Uterus (tissue), 4 donors: Measurements from ENCODE around the gene PREB. TPM values are rescaled to one million over a fixed set of nuclear protein-coding genes. Genes with fewer than 3 reads are reported as not detected.
A peak's percentile ranks its signal among the peaks of the same experiment; 100 is the strongest.

ENCODE experiments used
- DNase-seq, 2 donors: peaks; one replicate each; pipeline ENCODE4 v3.0.0-alpha.2; 2019 to 2020
- H3K27ac ChIP-seq, 2 donors: fragments of 200-600 bp; sonication (generic); 1 replicate in 1 of 2; 2 replicates in 1 of 2; pipeline ENCODE4 v1.5.1; 2016 to 2018
- H3K27me3 ChIP-seq, 2 donors: fragments of 200-600 bp; sonication (generic); one replicate each; pipeline ENCODE4 v1.5.1; 2018 to 2019; ENCODE audit warnings: control low read depth in 1 of 2
- H3K36me3 ChIP-seq, 2 donors: fragments of 200-600 bp; sonication (generic); one replicate each; pipeline ENCODE4 v1.5.1; 2019; ENCODE audit warnings: control low read depth in 1 of 2
- H3K4me1 ChIP-seq, 2 donors: fragments of 200-600 bp; sonication (generic); one replicate each; pipeline ENCODE4 v1.5.1; 2018 to 2019; ENCODE audit warnings: control low read depth in 1 of 2
- H3K4me3 ChIP-seq, 2 donors: fragments of 200-600 bp; sonication (generic); 1 replicate in 1 of 2; 2 replicates in 1 of 2; pipeline ENCODE4 v1.5.1; 2018 to 2019; ENCODE audit warnings: mild to moderate bottlenecking in 1 of 2
- H3K9me3 ChIP-seq, 2 donors: fragments of 200-600 bp; sonication (generic); one replicate each; pipeline ENCODE4 v1.5.1; 2019; ENCODE audit warnings: control low read depth in 1 of 2
- CTCF ChIP-seq, 4 experiments: fragments of 200-600 bp in 2 of 4; fragments of 450-650 bp in 2 of 4; sonication (generic) in 2 of 4; IDR thresholded peaks; one replicate each; pipeline ENCODE4 v1.5.1; 2016 to 2019; ENCODE audit warnings: antibody characterized with exemption in 4 of 4, mild to moderate bottlenecking in 2 of 4, moderate library complexity in 1 of 4
- POLR2A ChIP-seq, 2 donors: fragments of 450-650 bp; IDR thresholded peaks; one replicate each; pipeline ENCODE4 v1.6.1; 2016; ENCODE audit warnings: antibody characterized with exemption in 2 of 2, mild to moderate bottlenecking in 1 of 2, moderate library complexity in 1 of 2
- intact Hi-C: fragments of 100-400 bp; cut with DNase I; formaldehyde crosslinking; loops from one replicate; pipeline ENCODE4 v1.15.1; 2023; ENCODE audit warnings: low total_unique reads
- total RNA-seq, 4 donors: library from RNA; depleted of rRNA in 3 of 4; stranded (reverse); fragments of >200 nt in 3 of 4; gene quantifications; one replicate each; pipeline versions ENCODE4 v1.1.0 to v1.2.4, GENCODE V29; 2014 to 2023
- donor health status: DM: yes; HTN: yes; CAD: no.

Gene PREB
- total RNA-seq, 4 donors from 2014 or later = 37.7 to 91.0 (median 62.9) TPM

- Histone ChIP-seq H3K4me1 (peaks cover 0 to 12% of the 10 kb centered on the region in 2 donors), H3K27ac (no peak overlapping the region), H3K27me3 (no peaks in the 10 kb centered on the region), H3K36me3 (no peaks in the 10 kb centered on the region), H3K9me3 (no peaks in the 10 kb centered on the region), H3K4me3 (no peak overlapping the region)
- TF ChIP-seq CTCF (IDR thresholded peaks at IDR 0.05) (no peak), POLR2A (IDR thresholded peaks at IDR 0.05) (no peak)
- intact Hi-C loops = loop anchor here (10.0 kb wide), 1 partner anchor 57 kb away; no protein-coding TSS in a partner anchor
- DNase-seq = no peak
Measured at GRCh38 chr2:27137322-27137935, 3.0 kb upstream of the PREB start.

GRCh38 chr2:27136751-27137150 is 2.3 kb upstream of the PREB start:
- Histone ChIP-seq H3K27me3 (no peaks in the 10 kb centered on the region), H3K4me3 (no peak overlapping the region), H3K4me1 (peaks cover 0 to 12% of the 10 kb centered on the region in 2 donors), H3K36me3 (no peaks in the 10 kb centered on the region), H3K9me3 (no peaks in the 10 kb centered on the region), H3K27ac (no peak overlapping the region)
- TF ChIP-seq POLR2A (IDR thresholded peaks at IDR 0.05) = no peak
- no peak for TF ChIP-seq CTCF (IDR thresholded peaks at IDR 0.05)
- intact Hi-C loops = loop anchor here (10.0 kb wide), 1 partner anchor 58 kb away; no protein-coding TSS in a partner anchor
- no peak for DNase-seq

- Histone ChIP-seq H3K36me3 (no peaks in the 10 kb centered on the region), H3K9me3 (no peaks in the 10 kb centered on the region), H3K4me3 (no peak overlapping the region), H3K27me3 (no peaks in the 10 kb centered on the region), H3K27ac (no peak overlapping the region), H3K4me1 (peaks cover 0 to 12% of the 10 kb centered on the region in 2 donors)
- intact Hi-C loops = loop anchor here (10.0 kb wide), 1 partner anchor 59 kb away; no protein-coding TSS in a partner anchor
- DNase-seq = no peak
- TF ChIP-seq CTCF (IDR thresholded peaks at IDR 0.05) (no peak), POLR2A (IDR thresholded peaks at IDR 0.05) (no peak)
Measured at GRCh38 chr2:27135478-27135955, 1.1 kb upstream of the PREB start.

- no peak for DNase-seq
- no peaks in the 10 kb centered on the region for H3K36me3 ChIP-seq
- peak overlapping the region in 1 of 2 donors; percentile 10 for H3K4me3 ChIP-seq
- peaks cover 0 to 12% of the 10 kb centered on the region in 2 donors for H3K4me1 ChIP-seq
- TF ChIP-seq CTCF (IDR thresholded peaks at IDR 0.05) (no peak), POLR2A (IDR thresholded peaks at IDR 0.05) (no peak)
- H3K27ac ChIP-seq = peak overlapping the region; percentile 89 to 96
- no peaks in the 10 kb centered on the region for H3K27me3 ChIP-seq
- no peaks in the 10 kb centered on the region for H3K9me3 ChIP-seq
- intact Hi-C loops = loop anchor here (10.0 kb wide), 1 partner anchor 60 kb away; no protein-coding TSS in a partner anchor
Measured at GRCh38 chr2:27134781-27135477, 493 bp upstream of the PREB start.
